Spleen (tissue), 7 donors: Measurements from ENCODE around the gene POLR3GL.

Experiments
- POLR2A ChIP-seq, 3 donors: fragments of 450-650 bp; IDR thresholded peaks; one replicate each; pipeline ENCODE4 v1.5.1; 2017; ENCODE audit warnings: antibody characterized with exemption in 3 of 3, mild to moderate bottlenecking in 1 of 3
- POLR2AphosphoS5 ChIP-seq, 3 donors: sonication (generic); formaldehyde crosslinking; IDR thresholded peaks; one replicate each; pipeline ENCODE4 v1.5.1; 2017; ENCODE audit warnings: antibody characterized with exemption in 3 of 3
- TF ChIP-seq, protein P1 (sequence below), 11 experiments: fragments of 200-600 bp in 7 of 11; fragments of 450-650 bp in 4 of 11; sonication (generic) in 4 of 11; IDR thresholded peaks in 8 of 11; conservative IDR thresholded peaks in 3 of 11; 1 replicate in 7 of 11; 2 replicates in 4 of 11; pipeline versions ENCODE4 v1.4.0 to v1.8.0; 2016 to 2021; ENCODE audit warnings: antibody characterized with exemption in 11 of 11, inconsistent platforms in 4 of 11, mild to moderate bottlenecking in 1 of 11
- donor health status: DM: no; HTN: no; CAD: no; lungs with moderate emphysema.
- donor health status: DM: no; HTN: no; CAD: no.
- donor health status: DM: no; HTN: no; CAD: no.

DNA sequence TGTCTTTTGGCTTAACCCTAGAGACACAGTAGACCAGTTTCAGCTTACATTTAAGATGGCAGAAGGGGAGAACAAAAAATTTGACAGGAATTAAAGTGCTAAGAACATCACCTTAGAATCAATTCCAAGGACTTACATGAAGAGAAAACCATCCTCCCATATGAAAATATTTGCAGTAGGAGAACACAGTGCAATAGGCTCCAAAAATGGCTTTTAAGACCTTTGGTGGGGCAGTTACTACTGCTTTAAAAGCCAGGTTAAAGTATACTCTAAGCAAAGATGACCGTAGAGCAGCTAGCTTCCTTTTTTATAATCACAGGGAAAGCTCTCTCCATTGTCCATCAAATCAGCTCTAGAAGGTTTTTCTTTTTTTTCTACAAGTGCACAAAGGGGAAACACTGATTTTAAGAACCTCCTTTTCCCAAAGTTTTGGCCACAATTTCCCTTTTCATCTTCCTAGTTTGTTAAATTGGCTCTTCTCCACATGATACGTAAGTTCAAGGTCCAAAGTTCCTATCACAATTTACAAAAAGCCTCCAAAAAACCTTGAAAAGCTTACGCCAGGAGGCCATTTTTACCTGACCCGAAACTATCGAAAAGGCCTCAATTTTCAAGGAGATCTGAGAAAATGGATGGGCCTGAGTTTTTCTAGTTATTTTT is 28.6 kb downstream of the POLR3GL start:
- TF ChIP-seq, protein P1, sequence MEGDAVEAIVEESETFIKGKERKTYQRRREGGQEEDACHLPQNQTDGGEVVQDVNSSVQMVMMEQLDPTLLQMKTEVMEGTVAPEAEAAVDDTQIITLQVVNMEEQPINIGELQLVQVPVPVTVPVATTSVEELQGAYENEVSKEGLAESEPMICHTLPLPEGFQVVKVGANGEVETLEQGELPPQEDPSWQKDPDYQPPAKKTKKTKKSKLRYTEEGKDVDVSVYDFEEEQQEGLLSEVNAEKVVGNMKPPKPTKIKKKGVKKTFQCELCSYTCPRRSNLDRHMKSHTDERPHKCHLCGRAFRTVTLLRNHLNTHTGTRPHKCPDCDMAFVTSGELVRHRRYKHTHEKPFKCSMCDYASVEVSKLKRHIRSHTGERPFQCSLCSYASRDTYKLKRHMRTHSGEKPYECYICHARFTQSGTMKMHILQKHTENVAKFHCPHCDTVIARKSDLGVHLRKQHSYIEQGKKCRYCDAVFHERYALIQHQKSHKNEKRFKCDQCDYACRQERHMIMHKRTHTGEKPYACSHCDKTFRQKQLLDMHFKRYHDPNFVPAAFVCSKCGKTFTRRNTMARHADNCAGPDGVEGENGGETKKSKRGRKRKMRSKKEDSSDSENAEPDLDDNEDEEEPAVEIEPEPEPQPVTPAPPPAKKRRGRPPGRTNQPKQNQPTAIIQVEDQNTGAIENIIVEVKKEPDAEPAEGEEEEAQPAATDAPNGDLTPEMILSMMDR (IDR thresholded peaks at IDR 0.05 in 8 of 11, conservative IDR thresholded peaks at IDR 0.05 in 3 of 11) = no peak
- no peak for TF ChIP-seq POLR2AphosphoS5 (IDR thresholded peaks at IDR 0.05)
- no peak for TF ChIP-seq POLR2A (IDR thresholded peaks at IDR 0.05)
